Bone marrow (tissue), 2 donors: ENCODE measurements around the gene PPARD.
"Not testable (repeated sequence)": the region's sequence is repeated elsewhere in the genome, so short reads cannot be mapped to it uniquely, and the experiment has no call there.

Experiments
- DNase-seq, 2 donors: peaks; one replicate each; lab custom pipeline; 2025; lab: John Stamatoyannopoulos, UW

Gene PPARD

GRCh38 chr6:35381132-35381531, 38.8 kb downstream of the PPARD start:
- DNase-seq = no peak

DNA sequence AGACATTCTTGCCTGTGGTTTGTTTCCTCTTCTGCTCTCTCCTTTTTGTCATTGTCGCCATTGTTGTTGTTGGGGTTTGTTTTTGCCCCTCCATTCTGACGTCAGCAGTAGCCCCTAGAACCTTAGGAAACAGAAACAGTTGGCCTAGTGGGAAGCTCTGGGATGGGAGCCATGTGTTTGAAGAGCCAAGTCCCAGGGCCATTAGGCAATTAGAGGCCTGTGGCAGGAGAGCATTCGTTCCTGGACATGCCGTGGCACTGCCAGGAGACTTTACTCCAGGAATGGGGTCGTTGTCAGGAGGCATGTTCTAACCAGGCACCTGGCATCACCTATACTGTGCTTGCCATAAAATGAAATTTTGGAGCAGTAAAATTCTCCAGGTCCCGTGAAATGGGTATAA, 39.7 kb downstream of the PPARD start:
- no peak for DNase-seq

- DNase-seq = no peak
These were observed 43.3 kb downstream of the PPARD start for GRCh38 chr6:35385457-35386202.

DNA sequence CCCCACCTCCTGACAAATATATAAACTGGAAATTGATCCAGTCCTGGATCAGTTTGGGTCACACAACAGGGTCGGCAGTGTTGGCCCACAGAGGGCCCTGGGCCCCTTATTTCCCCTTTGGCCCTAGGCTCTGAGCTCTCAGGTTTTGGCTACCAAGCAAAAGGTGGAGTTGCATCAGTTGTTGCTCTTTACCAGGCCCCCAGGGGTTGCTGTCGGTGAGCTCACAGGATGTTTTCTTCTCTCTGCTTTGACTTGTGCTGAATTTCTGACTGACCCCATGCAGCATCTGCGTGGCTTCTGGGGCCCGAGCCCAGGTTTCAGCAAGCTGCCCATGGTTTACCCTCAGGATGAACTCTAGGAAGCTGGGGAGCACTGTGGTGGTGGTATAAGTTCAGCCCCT, 44.6 kb downstream of the PPARD start:
- DNase-seq = no peak

DNA sequence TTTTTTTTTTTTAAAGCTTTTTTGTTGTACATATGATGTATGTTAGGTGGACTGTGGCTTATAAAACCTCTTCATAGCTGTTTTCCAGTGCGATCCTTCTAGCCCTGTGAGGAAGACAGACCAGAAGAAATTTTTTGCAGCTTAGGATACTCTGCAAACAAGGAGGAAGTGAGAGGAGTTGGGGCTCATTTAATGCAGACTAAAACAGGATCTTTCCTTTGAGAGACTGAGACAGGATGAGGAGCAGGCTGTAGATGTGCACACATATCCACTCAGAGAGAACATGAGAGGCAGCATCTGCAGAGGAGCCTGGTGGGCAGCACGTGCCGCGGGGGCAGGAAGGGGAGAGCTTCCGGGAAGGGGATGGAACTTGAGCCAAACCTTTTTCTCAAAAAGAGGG, 45.7 kb downstream of the PPARD start:
- no peak for DNase-seq

DNA sequence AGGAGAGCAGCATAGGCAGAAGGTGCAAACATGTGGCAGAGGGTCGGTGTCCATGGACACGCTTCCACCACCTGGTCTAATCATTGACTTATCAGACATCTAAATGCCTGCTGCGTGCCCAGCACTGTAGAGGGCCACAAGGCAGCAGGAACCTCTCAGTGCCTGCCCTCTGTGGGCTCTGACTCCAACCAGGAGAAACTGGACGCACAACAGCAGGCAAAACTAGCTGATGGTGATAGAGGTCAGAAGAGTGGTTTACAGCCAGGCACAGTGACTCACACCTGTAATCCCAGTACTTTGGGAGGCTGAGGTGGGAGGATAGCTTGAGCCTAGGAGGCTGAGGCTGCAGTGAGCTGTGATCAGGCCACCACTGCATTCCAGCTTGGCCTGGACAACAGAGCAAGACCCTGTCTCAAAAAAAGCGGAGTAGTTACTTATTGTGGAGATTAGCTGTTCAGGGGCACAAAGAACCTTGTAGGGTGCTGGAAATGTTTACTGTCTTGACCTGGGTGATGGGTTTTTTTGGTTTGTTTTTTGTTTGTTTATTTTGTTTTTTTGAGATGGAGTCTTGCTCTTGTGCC, 46.5 kb downstream of the PPARD start:
- DNase-seq = no peak

- not testable (repeated sequence) for DNase-seq
These were observed 47.0 kb downstream of the PPARD start for GRCh38 chr6:35389386-35389785.

DNA sequence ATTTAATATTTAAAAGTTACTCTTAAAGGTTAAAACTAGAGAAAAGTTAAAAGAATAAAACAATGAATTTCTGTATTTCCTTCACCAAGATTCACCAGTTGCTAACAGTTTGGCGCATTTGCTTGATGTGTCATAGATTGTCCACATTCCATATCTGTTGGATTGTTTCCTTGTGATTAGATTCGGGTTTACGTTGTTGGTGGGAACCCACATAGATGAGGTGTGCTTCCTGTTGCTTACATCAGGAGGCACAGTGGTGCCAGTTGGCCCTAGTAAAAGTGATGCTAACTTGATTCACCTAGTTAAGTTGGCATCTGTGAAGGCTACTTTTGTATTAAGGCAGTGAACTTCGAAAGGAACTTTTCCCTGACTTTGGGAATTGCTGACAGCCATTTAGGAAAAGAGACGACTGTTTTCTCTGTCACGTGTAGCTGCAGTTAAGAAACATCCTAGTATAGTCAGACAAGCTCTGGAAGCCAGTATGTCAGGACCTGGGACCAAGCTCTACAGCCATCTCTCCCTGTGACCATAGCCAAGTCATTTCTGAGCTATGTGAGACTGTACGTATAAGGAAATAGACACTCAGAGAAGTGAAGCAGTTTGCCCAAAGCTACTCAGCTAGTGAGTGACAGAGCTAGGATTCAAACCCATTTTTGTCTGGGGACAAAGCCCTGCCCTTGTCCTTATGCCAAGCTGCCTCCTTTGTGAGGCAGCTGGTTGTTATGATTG, 49.0 kb downstream of the PPARD start:
- DNase-seq = no peak

DNA sequence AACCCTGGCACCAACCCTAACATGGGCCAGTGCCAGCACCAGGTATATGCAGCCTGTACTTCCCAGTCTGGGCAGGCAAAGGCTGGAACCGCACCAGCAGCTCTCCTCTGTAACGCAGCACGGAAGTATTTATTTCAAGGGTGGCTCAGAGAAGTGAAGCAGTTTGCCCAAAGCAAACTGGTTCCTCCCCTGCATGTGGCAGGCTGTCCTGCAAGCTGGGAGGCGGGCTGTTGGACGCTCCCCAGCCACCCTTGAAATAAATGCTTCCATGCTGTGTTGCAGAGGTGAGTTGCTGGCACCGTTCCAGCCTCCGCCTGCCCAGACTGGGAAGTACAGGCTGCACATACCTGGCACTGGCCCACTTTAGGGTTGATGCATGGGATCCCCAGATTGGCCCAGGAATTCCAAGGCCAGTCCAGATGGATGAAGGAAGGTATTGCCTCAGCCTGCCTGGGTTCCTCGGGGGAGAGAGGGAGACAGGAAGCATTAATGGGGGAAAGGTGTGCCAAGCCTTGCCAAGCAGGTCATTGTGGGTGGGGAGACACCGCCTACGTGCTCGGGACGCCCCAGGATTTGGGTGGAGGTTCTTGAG, 49.8 kb downstream of the PPARD start:
- DNase-seq = no peak

DNA sequence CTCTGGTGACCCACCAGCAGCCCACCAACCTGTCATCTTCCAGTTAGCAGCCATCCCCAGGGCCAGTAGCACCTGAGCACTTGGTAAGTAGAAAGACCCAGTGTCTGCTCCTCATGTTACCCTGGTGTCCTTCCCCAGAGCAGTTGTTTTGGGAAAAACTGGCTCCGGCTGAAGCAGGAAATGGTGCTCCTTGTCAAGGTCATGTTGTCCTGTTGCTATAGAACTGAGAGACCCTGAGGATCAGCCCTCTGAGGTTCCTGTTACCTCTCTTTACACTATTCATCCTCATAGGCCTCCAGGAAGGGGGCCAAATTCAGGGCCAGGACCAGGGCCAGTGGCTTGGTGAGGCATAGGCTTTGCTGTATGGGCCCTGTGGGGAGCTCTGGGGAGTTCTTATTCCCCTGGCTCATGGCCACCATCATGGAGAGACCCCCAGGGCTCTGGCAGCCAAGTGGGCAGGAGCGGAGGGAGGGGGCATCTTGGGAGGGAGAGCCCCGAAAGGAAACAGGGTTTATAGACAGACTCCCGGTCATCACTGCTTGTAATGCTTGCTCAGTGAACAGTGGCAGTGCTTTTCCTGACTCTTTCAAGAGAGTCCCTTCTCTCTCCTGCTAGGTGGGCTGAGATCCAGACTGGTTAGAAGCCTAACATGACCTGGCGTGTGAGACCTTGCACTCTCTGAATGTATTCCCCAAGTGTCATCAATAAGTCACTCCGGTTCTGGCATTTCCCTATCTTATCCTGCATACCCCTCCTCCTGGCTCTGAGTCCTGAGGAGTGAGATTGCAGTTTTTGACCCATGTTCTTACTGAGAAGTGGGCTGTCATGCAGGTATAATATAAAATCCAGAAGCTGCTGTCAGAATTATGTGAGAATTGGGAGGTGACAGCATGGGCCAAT, 50.7 kb downstream of the PPARD start:
- DNase-seq = no peak

GRCh38 chr6:35396991-35397390, 54.6 kb downstream of the PPARD start:
- no peak for DNase-seq

- DNase-seq = no peak
These were observed 55.6 kb downstream of the PPARD start for GRCh38 chr6:35397806-35398418.

DNA sequence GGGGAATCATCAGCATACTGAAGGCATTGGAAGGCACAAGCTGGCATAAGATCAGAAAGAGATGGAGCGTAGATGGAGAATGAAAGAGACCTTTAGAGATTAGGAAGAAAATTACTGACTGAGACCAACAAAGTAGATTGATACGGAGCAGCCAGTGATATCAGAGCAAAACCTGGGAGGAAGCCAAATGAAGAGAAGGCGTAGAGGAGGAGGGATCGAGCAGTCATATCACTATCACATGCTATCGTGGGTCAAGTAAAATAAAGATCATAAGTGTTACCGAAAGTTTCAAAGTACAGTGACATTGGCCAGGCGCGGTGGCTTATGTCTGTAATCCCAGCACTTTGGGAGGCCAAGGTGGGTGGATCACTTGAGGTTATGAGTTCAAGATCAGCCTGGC, 56.2 kb downstream of the PPARD start:
- no peak for DNase-seq

DNA sequence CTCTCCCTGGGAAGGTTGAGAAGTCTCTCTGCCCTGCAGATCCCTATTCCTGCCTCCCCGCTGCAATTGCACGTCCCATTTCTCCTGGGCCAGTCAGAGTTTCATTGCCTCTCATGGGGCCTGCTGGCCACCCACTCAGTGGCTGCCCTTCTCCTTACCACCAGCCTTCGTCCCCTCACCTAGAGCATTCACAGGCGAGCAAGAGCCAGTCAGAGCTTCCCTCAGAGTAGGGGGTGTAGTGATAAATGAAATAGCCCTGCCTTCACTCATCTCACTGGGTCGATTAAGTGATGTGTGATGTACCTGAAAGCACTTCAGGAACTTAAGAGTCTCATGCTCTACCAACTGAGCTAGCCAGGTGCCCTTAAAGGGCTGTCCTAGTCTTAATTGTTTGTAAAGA, 57.8 kb downstream of the PPARD start:
- no peak for DNase-seq

DNA sequence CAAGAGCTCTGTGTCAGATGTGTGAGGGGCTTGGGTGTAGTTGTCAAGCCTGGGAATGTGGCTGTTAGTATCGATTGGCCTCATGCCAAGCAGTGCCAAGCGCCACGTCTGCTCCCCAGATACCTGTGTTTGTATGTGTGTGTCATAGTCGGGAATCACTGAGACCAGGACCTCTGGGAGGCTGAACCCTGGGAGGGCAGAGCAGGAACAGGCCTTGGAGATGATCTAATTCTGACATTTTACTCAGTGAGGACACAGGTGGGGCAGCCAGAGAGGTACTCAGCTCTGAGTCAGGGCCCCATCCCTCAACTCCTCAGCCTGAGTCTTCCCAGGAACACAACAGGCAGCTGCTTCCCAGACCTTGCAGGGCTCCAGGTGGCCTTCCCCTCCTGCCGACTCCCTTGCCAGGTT, 58.5 kb downstream of the PPARD start:
- DNase-seq = no peak

DNA sequence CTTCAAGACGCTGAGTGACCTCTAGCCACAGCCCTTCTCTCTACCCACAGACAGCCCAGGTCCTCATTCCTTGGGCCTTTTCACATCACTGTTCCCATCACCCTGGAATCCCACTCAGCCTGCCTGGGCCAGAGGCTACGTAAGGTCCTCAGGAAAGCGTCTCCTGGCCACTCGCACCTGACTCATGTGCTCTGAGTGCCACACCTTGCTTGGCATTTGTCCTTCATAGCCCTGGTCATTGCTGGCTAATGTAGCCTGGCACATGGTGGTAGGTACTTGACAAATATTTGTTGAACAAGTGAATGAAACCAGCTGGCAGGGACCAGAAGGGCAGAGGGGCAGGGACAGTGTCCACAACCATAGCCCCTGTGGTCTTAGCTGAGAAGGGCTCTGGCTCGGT, 59.2 kb downstream of the PPARD start:
- DNase-seq = no peak

DNA sequence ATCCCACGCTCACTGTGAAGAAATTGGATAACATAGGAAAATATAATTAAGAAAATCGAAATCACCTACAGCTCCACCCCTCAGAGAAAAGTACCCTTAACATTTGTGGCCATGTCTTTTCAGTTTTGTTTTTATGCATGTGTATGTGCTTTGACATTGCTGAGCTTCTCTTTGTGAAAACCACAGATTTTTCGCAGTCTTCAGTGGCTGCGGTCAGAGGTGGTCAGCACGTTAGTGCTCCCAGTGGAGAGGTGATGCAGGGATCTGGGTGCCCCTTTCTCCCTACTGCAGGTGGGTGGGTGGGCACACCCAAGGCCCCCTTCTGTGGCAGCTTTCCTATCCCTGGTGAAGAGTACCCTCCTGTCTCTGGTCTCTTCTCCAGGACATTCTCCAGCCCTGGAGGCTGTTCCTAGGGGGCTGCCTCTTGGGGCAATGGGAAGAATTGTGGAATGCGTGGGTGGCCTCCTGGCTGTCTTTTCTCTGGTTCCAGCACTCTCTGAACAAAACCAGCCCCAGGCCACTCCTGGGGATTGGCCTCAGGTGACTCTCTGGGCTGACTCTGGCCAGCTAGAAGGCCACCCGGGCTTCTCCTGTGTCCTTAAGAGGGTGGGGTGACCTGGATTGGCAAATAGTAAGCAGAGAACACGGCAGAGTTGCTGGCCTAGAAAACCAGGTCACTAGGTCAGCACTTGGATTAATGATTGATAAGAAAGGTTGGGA, 59.9 kb downstream of the PPARD start:
- DNase-seq = no peak

DNA sequence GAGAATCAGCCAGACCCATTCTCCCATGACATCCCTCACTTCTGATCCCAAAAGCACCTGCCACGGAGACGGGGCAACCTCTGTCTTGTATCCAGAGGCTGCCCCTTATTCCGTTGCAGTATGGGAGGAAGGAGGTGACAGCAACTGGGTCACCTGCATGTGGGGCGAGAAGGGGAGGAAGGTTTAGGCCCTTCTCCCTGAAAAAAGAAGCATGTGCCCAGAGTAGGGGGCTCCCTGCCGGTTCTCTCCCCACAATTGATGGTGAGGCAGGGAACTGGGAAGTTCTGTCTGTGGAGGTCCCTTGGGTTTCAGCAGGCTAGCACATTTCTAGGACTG, 60.5 kb downstream of the PPARD start:
- no peak for DNase-seq

GRCh38 chr6:35403544-35404442, 61.4 kb downstream of the PPARD start:
- DNase-seq = no peak
